GM21529 (cell line): Measurements from ENCODE around the gene MYO1G.
"Not testable (repeated sequence)": the region's sequence is repeated elsewhere in the genome, so short reads cannot be mapped to it uniquely, and the experiment has no call there.

Source experiments
- ATAC-seq: cut with Tn5 transposase; IDR thresholded peaks from one replicate; pipeline ENCODE4 v1.9.1; 2021; ENCODE audit not compliant: unreplicated experiment

MYO1G gene

DNA sequence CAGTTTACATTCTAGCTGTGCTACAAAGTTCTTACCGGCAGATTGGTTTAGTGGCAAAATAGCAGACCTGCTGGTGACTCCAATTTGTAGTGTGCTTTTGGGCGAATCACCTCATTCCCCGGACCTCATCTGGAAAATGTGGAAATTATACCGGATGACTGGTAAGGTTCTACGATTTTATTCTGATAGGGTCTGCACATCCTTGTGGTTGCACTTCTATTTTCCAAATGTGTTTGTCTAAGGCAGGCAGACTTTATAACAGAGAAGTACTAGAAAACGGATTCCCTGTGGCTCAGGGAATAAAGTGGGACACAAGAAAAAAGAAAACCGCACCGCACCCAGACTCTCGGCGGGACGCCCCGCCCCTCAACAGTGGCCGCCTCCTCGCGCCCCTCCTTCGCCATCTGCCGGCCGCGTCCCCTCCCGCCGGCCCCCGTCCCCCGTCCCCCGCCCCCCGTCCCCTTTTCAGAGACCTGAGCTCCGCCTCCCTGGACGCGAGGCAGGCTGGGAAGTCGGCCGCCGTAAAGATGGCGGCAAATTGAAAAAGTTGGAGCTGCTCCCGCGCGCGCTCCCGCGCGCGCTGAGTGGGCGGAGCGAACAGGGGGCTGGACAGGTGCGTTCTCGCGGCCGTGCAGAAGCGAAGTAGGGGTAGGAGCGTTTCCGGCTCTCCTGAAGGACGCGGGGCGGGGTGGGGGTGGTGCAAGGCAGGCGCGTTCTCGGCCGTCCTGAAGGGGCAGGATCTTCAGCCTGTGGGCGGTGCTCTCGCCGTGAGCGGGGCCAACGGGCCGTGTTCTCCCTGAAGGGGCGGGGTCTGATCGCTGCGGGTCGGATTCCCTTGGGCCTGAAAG is 20.7 kb upstream of the MYO1G start:
- peak; percentile 64 for ATAC-seq

DNA sequence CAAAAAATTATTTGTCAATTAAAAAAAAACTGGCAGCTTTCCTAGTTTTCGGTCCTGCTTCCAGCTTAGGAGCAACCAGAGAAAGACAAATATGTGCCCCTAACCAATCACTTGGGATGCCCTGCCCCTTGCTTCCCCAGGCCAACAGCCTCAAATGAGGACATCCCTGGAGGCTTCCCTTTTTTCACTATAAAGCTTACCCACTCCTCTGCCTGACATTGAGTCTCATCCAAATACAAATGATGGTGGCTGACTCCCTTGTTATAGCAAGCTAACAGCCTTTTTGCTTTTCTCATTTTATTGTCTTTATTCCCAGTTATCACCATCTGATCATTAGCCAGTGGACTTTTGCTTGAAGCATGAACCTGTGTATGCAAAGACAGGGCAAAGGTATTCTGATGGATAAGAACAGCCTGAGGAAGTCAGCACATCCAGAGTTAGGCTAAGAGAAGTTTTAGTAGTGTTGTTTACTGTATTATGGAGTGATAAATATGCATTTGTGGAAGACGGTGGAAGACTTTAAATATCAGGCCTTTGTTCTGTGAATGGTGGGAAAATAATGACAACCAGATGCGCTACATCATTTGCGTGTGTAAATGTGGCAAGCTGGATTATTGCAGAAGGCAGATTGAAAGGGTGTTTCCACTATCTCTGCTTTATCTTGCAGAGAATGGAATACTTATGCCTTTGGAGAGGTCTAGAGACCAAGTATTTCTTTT is 19.5 kb upstream of the MYO1G start:
- no peak for ATAC-seq

DNA sequence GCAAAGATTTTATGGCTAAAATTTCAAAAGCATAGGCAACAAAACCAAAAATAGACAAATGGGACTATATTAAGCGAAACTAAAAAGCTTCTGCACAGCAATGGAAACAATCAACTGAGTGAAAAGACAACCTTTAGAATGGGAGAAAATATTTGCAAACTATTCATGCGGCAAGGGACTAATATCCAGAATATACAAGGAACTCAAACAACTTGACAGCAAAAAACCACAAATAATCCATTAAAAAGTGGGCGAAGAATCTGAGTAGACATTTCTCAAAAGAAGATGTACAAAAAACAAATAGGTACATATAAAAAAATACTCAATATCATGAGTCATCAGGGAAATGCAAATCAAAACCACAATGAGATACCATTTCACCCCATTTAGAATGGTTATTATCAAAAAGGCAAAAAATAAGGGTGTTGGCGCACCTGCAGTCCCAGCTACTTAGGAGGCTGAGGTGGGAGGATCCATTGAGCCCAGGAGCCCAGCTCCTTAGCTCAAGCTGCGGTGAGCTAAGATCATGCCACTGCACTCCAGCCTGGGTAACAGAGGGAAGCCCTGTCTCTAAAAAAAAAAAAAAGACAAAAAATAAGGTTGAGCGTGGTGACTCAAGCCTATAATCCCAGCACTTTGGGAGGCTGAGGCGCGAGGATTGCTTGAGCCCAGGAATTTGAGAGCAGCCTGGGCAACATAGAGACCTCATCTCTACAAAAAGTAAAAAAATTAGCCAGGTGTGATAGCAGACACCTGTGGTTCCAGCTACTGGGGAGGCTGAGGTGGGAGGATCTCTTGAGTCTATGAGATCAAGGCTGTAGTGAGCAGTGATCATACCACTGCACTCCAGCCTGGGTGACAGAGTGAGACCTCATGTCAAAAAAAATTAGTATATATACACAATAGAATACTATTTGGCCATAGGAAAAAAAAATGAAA is 17.0 kb upstream of the MYO1G start:
- peak; percentile 26 for ATAC-seq

DNA sequence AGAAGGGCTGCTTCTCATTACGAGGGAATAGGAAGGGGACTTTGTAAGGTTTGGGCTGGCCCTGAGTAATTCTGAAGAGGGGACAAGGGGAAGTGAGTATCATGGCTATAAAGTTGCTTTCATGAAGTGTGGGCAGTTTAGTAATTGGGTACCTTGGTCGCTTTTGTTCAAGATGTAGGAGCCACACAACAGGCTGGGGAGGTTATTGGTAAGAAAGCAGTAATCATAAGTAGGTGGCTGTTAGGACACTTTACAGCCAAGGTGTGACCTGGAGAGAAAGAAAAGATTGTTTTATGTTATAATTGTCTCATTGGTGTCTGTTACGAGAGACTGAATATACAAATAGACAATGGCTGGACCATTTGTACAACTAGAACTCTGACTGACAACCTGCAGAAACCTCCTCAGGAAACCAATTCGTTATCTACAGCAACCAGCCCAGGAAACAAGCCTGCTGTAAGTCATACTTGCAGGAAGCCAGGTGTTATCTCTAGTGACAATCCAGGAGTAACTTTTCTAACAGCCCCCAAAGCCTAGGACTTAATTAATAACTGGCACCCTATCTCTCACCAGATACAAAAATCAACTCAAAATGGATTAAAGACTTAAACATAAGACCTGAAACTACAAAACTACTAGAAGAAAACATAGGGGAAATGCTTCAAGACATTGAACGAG is 16.2 kb upstream of the MYO1G start:
- ATAC-seq, result no peak

DNA sequence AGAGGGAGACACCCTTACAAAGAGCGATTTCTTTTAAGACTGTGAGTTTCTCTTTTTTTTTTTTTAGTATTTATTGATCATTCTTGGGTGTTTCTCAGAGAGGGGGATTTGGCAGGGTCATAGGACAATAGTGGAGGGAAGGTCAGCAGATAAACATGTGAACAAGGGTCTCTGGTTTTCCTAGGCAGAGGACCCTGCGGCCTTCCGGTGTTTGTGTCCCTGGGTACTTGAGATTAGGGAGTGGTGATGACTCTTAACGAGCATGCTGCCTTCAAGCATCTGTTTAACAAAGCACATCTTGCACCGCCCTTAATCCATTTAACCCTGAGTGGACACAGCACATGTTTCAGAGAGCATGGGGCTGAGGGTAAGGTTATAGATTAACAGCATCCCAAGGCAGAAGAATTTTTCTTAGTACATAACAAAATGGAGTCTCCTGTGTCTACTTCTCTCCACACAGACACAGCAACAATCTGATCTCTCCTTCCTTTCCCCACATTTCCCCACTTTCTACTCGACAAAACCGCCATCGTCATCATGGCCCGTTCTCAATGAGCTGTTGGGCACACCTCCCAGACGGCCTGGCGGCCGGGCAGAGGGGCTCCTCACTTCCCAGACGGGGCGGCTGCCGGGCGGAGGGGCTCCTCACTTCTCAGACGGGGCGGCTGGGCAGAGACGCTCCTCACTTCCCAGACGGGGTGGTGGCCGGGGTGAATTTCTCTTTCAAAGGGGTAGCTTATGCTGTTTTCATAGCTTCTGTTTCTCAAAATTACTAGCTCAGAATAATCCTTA is 13.4 kb upstream of the MYO1G start:
- ATAC-seq, result not testable (repeated sequence)

DNA sequence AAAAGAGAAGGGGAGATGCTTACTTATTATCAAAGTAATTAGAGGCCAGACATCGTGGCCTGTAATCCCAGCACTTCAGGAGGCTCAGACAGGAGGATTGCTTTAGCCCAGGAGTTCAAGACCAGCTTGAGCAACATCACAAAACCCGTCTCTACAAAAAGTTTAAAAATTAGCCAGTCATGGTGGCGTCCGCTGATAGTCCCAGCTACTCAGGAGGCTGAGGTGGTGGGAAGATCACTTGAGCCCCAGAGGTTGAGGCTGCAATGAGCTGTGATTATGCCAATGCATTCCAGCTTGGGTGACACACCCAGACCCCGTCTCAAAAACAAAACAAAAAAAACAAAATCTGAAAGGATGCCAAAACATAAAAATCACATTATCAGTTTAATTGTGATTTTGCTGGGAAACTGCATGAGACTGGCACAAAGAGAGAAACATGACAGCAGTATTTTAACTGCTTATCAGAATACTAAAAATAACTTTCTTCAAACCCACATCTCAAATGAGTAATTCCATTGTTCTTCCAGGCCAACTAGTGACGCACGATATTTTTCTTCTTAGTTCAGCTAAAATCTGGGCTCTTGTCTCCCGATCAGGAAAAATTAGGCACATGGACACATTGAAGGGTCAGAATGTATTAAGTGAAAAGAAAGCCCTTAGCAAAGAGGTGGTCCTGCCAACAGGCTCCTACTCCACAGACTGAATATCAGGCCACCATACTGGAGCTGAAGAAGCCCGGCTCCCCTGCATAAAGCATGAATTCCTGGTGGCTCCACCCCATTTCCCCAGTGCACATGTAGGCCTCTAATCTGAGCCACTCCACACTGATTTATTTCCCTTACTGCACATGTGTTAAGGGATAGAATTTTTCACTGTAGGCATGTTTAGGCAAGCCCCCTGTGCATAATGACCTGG is 11.6 kb upstream of the MYO1G start:
- ATAC-seq, result no peak

DNA sequence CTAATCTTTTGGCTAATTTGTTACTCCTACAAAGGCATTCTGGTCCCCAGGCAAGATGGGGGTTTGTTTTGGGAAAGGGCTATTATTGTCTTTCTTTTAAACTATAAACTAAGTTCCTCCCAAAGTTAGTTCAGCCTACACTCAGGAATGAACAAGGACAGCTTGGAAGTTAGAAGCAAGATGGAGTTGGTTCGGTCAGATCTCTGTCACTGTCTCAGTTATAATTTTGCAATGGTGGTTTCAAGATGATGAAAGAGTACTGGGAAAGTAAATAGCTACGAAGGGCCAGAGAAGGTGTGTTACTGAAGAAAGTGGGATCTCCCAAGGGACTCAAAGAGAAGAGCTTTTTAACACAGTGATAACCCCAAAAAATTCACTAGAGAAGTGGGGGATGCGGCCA is 10.3 kb upstream of the MYO1G start:
- no peak for ATAC-seq

DNA sequence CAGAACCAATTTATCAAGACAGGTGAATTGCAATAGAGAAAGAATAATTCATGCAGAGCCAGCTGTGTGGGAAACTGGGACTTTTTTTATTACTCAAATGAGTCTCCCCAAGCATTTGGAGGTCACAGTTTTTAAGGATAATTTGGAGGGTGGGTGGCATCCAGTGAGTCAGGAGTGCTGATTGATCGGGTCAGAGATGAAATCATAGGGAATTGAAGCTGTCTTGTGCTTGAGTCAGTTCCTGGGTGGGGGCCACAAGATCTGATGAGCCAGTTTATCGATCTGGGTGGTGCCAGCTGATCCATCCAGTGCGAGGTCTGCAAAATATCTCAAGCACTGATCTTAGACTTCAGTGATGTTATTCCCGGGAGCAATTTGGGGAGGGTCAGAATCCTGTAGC is 9.9 kb upstream of the MYO1G start:
- ATAC-seq, result no peak

DNA sequence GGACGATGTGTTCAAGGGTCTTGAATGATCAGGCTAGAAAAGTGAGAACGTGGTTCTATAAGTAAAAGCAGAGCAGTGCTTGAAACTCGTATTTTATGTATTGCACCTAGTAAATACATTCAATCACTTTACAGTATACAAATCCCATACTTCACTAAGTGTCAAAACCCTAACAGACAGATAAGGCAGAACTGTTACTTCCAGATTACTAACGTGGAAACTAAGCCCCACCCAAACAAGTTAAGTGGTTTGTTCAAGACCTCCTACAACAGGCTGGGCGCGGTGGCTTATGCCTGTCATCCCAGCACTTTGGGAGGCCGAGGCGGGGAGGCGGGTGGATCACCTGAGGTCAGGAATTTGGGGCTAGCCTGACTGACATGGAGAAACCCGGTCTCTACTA is 9.2 kb upstream of the MYO1G start:
- ATAC-seq, result no peak

DNA sequence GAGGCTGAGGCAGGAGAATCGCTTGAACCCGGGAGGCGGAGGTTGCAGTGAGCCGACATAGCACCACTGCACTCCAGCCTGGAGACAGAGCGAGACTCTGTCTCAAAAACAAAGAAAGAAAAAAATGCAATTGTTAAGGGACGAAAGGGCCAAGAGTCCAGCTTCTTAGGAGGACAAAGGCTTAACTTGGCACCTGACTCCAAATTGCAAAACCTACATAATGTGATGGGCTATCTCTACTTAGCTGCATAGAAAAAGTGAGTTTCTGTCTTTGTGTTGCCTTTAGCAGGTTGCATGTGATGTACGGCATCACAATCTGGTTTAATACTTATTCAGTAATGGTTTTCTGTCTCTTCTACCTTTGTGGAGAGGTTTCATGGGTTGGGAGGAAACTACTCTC is 8.6 kb upstream of the MYO1G start:
- no peak for ATAC-seq

DNA sequence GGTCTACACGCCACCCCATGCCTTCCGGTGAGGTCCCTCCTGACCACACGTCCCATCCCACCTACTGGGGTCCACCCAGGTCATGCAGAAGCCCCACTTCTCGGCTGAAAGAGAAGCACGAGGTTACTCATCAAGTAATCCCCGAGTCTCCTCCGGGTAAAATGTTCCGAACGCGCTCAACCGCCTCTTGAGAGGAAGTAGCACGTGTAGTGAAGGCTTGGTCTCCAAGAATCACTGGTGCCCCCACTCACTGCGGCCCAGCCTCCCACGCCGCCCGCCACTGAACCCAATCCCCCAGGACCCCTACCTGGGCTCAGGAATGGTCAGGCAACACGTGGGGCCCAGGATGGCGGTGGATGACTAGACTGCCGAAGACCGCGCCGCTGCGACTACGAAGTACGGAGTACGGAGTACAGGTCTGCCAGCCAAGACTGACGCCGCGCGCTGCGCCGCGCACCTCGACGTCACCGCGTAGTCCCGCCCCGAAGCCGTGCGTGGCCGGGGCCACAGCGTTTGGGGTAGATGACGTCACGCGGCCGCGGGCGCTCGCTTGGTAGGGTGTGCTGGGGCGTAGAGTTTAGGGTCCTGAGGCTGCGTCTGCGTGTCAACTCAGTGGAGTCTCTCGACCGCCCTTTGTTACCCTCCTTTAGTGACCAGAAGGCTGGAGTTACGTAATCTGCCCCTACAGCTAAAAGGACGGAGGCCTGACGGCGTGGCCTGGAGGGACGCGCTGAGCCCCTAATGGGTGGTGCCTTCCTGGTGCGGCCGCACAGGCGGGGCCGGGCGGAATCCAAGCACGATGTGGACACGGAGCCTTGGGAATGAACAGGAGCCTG is 7.6 kb upstream of the MYO1G start:
- ATAC-seq, result peak; percentile 95

DNA sequence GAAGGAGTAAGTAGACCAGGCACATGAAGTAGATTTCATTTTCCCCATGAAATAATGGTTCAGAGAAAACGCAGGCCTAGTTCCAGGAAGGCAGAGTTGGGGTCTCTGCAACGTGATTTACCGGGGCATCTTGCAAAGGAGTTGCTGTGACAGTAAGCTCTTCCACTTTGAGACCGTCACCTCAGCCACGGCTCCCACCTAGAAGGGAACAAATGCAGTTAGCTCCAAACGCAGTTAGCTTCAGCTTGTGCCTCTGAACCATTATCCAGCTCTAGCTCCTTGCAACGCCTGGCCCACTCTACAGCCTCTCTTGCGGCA is 7.0 kb upstream of the MYO1G start:
- ATAC-seq, result no peak

DNA sequence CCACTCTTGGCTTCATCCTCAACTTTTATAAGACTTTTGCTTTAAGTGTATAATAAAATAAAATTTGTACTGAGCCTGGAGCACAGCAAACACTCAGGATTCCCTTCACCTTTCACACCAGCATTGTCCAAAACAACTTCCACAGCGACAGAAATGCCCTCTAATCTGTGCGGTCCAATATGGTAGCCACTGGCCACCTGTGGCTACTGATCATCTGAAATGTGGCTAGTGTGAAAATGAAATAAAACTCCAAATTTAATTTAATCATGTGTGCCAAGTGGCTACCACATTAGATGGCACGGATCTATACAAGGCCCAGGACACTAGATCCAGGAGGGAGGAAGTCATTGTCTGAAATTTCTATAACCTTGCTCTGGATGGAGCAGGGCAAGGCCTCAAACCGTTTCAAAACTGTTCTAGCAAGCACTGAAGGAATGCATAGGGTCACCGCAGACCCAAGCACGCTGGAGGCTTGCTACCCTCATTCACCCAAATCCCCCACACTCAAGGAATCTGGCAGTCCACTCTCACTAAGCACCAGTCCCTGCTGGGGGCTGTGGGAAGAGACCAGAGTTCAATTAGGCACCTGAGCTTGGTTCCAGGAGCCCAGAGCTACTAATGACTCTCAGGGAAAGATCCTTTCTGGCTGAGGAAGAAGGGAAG is 6.3 kb upstream of the MYO1G start:
- no peak for ATAC-seq

DNA sequence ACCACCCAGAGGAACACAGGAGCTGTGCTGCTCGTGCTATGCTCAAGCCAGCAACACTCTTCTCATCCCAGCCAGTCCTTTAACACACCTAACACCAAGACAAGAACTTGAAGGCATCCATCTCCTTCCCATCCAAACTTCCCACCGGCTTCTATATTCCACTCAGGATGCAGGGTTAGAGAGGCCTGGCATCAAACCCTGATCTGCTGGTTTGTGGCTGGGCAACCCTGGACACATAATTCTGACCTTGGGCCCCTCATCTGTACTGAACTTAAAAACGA is 5.6 kb upstream of the MYO1G start:
- ATAC-seq, result no peak

DNA sequence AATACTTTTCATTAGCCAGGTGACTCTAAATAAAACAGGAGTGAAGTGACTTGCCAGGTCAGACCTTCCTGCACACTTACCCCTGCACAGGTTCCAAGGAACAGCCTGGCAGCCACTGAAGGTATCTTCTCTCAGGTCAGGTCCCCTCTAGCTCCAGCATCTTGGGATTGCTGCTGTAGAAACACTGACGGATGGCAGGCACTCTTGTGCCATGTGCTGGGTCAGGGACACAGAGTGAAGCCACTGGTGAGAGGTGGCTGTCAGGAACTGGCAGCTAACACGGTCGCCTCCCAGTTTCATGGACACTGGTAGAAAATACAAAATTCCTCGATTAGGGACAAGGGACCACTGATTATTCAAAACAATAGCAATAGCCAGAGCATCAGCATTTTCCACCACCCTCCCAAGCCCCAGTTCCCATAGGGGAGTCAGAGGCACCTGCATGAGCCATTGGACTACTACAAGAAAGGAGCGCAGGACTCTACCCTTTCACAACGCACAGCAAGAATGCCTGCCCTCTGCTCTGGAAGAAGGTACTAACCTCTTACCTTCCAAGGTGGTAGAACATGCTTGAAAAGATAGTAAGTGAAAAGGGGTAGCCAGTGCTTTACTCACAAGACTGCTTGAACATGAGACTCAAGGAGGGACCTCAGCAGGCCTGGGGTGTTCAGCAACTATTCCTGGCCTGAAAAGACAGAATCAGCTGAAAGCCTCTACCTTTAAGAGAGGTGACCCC is 5.1 kb upstream of the MYO1G start:
- ATAC-seq, result no peak

DNA sequence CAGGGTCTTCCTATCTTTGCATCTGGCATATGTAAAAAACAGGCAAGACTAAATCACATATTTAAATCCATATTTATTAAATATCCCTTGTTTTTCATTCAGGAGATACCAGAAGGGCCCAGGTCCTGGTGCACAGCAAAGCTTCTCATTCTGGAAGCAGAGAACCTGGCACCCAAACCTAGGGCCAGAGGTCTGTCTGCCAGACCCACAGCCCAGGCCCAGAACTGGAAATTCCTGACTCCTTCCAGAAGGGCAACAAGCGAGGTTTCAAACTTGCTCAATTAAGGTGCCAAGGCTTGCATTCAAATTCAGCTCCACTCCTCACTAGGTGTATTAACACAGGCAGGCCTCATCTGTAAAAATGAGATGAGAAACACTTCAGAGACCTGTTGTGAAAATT is 4.2 kb upstream of the MYO1G start:
- no peak for ATAC-seq

DNA sequence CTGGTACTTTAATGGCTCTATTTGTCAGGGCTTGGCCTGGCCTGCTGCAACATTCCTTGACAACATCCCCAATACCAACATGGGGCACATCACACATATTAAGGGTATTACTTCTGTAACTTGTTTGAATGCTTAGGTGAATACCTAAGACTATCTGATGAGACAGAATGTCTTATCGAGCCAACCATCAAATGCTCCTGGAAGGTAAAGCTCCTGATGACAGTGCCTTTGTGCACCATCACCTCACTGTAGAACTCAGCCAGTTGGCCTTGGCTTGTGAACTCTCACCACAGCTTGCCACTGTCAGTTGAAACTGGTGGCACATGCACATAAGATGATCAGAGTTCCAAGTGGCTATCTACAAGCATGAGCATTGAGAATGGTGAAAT is 3.7 kb upstream of the MYO1G start:
- no peak for ATAC-seq
